Heart right ventricle (tissue), 16 donors: ENCODE measurements around the gene LHX3. TPM values are rescaled to one million over a fixed set of nuclear protein-coding genes. Genes with fewer than 3 reads are reported as not detected.

Experiments used
- ATAC-seq, 8 donors: fragments of 200-7000 bp; cut with Tn5 transposase; one replicate each; pipeline ENCODE4 v1.9.1; 2020; ENCODE audit warnings: mild to moderate bottlenecking in 8 of 8, moderate library complexity in 8 of 8, moderate number of reproducible peaks in 1 of 8
- DNase-seq, 2 donors: peaks; one replicate each; pipeline ENCODE4 v3.0.0-alpha.2; 2020
- H3K27ac ChIP-seq, 10 donors: fragments of 200-600 bp; sonication (generic) in 2 of 10; one replicate each; pipeline versions ENCODE4 v1.5.0 to v1.8.0; 2020 to 2022; ENCODE audit warnings: mild to moderate bottlenecking in 3 of 10
- H3K27me3 ChIP-seq, 7 donors: fragments of 200-600 bp; one replicate each; pipeline ENCODE4 v1.8.0; 2021 to 2022; ENCODE audit warnings: mild to moderate bottlenecking in 2 of 7
- H3K36me3 ChIP-seq, 9 donors: fragments of 200-600 bp; sonication (generic) in 1 of 9; one replicate each; pipeline versions ENCODE4 v1.5.0 to v1.8.0; 2020 to 2022; ENCODE audit warnings: mild to moderate bottlenecking in 2 of 9
- H3K4me1 ChIP-seq, 9 donors: fragments of 200-600 bp; sonication (generic) in 1 of 9; one replicate each; pipeline versions ENCODE4 v1.5.0 to v1.8.0; 2020 to 2022; ENCODE audit warnings: mild to moderate bottlenecking in 4 of 9
- H3K4me3 ChIP-seq, 10 donors: fragments of 200-600 bp; sonication (generic) in 2 of 10; one replicate each; pipeline versions ENCODE4 v1.5.0 to v1.8.0; 2020 to 2022; ENCODE audit warnings: mild to moderate bottlenecking in 7 of 10, moderate library complexity in 2 of 10
- H3K9me3 ChIP-seq, 11 donors: fragments of 200-600 bp in 10 of 11; sonication (generic) in 2 of 11; one replicate each; pipeline versions ENCODE4 v1.5.0 to v1.8.0; 2013 to 2022; ENCODE audit warnings: mild to moderate bottlenecking in 2 of 11, control low read depth in 1 of 11, moderate library complexity in 1 of 11
- WGBS, 2 donors: extraction: QIAGEN DNeasy Blood & Tissue Kit; methylation state at CpG; one replicate each; pipeline ENCODE4 v1.1.7; 2013; ENCODE audit warnings: inconsistent platforms in 1 of 2; 5-methylcytosine and 5-hydroxymethylcytosine counted together
- intact Hi-C, 10 donors: fragments of 100-400 bp; cut with DNase I; formaldehyde crosslinking; loops; one replicate each; pipeline versions ENCODE4 v1.11.1 to v1.14.2; 2022
- polyA plus RNA-seq, 2 donors: library from polyadenylated mRNA; stranded (reverse); fragments of 200-250 nt; gene quantifications; one replicate each; pipeline ENCODE4 v1.2.3, GENCODE V29; 2013
- total RNA-seq, 10 donors: library from RNA; stranded (reverse); fragmentation: NEBNext Ultra II Directional in 3 of 10; extraction: Animal tissue kit (Norgen Biotek cat#: 25700) in 3 of 10; gene quantifications; one replicate each; pipeline versions ENCODE4 v1.2.1 to v1.2.4, GENCODE V29; 2021 to 2023
- TF ChIP-seq, protein P1 (sequence below), 9 donors: fragments of 200-600 bp; sonication (generic) in 2 of 9; IDR thresholded peaks; one replicate each; pipeline versions ENCODE4 v1.5.0 to v1.8.0; 2021 to 2022; ENCODE audit warnings: antibody characterized with exemption in 9 of 9, mild to moderate bottlenecking in 5 of 9, moderate library complexity in 1 of 9
- donor health status: Arrhythmogenic right ventricular cardiomyopathy.
- donor health status: ischemic (EF 13 %, LVEDD 7.1; RV severe dilation, severe dysfunction).
- donor health status: healthy with polysubstance abuse.
- donor health status: DM: no; HTN: yes; CAD: no.
- donor health status: DM: no; HTN: no; CAD: no.
- donor health status: ischemic (EF 25% LVEDD 6.9; RV normal size, moderate dysfunction).
- donor health status: ischemic (EF 25% LVEDD 5.7; RV mildly dilated, moderate dysfunction).
- donor health status: healthy.
- donor health status: DM: yes; HTN: yes; CAD: no.
- donor health status: Ischemic cardiomyopathy.
- donor health status: ischemic (EF 35%, LVEDD 5.7; RV mildly dilated, moderate dysfunction).
- donor health status: nonischemic (EF 11% LVEDD 7.7; RV severe dilation, severe dysfunction).
- donor health status: DM: yes; HTN: yes; CAD: no.
- donor health status: PGD.
- donor health status: ischemic (EF 29% LVEDD 5.4; RV normal size, mild dysfunction).
- donor health status: nonischemic (EF 23%, LVEDD 6.1; RV moderate dilation, normal function).

The LHX3 gene
- total and polyA plus RNA-seq, 12 donors = not detected

DNA sequence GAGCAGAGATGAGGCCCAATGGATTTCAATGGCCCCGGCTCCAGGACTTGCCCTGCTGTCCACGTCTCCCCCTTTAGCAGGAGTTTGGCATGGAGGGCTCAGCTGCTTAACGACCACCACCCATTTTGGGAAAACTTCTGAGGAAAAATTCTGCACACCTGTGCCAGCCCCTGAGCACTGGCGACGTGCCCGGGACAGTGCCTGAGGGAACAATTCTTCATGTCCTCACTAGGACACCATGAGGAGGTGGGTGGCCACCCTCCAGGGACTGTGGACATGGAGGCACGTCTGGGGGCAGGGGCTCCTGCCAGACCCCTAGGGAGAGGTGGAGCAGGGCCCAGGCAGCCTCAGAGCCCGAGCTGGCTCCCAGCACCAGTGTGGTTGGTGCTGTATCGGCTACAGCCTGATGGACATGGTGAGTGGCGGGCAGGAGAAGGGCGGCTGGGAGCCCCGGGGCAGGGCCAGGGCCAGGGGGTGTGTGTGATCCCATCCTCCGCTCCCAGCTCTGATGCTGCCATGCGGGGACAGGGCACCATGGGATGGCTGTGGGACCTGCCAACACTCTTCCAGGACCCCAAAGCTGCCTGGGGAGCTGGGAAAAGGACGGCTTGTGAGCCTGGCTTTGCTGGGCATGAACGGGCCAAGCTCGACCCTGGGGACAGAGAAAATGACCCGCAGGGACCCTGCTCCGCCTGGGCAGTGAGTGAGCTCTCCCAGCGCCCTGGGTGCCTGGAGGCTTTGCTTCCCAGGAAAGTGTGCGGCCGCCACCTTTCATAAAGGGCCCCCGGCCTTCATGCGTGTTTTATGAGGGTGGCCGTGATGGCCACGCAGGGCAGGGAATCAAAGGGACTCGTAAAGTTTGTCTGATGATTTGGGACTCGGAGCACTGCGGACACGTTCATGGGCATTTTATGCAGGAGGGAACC, 44.3 kb upstream of the LHX3 start:
- intact Hi-C loops = loop anchor here in 1 of 10 donors (10.0 kb wide), 1 partner anchor 264 kb away; no protein-coding TSS in a partner anchor
- Histone ChIP-seq H3K4me3 (no peak overlapping the region), H3K9me3 (no peaks in the 10 kb centered on the region), H3K4me1 (peaks cover 5 to 16% (median 12%) of the 10 kb centered on the region in 9 donors), H3K27ac (no peak overlapping the region), H3K36me3 (no peaks in the 10 kb centered on the region), H3K27me3 (peaks cover 0 to 3% (median 0%) of the 10 kb centered on the region in 7 donors)
- TF ChIP-seq, protein P1, sequence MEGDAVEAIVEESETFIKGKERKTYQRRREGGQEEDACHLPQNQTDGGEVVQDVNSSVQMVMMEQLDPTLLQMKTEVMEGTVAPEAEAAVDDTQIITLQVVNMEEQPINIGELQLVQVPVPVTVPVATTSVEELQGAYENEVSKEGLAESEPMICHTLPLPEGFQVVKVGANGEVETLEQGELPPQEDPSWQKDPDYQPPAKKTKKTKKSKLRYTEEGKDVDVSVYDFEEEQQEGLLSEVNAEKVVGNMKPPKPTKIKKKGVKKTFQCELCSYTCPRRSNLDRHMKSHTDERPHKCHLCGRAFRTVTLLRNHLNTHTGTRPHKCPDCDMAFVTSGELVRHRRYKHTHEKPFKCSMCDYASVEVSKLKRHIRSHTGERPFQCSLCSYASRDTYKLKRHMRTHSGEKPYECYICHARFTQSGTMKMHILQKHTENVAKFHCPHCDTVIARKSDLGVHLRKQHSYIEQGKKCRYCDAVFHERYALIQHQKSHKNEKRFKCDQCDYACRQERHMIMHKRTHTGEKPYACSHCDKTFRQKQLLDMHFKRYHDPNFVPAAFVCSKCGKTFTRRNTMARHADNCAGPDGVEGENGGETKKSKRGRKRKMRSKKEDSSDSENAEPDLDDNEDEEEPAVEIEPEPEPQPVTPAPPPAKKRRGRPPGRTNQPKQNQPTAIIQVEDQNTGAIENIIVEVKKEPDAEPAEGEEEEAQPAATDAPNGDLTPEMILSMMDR (IDR thresholded peaks at IDR 0.05) = no peak
- DNase-seq = no peak
- WGBS, 2 donors = 82 to 85% methylated on average over 30 of the region's 30 CpGs
- no peak for ATAC-seq

DNA sequence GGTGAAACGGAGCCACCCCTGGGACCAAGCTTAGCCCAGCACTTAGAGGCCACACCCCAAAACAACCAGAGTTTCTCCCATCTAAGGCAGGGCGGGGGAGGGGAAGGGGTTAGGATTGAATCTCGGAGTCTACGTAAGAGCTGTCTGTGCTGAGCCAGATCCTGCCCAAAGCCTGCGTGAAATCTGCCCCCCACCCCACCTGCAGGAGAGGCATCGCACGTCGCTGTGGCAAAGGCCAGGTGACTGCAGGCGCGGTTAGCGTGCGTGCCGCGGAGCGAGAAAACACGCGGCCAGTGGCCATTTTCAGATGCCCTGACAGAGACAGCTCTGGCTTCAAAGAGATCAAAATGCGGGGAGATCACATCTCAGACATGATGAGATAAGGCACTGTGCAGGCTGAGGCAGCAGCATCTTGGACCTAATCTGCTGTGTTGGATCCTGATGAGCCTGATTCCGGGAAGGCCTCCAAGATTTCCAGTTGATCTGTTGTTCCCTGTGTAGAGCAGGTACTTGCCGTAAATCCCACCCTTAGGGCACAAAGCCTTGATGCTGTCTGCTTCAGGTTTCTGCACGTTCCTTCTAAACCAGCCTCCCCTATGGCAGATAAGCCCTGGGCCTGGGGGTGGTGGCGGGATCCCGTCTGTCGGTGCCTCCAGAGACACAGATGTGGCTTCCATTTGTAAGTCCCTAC, 43.2 kb upstream of the LHX3 start:
- DNase-seq (peak in 1 of 2 donors; percentile 9), ATAC-seq (no peak)
- H3K36me3 ChIP-seq = no peaks in the 10 kb centered on the region
- H3K4me1 ChIP-seq = peaks cover 5 to 27% (median 21%) of the 10 kb centered on the region in 9 donors
- no peak overlapping the region for H3K27ac ChIP-seq
- no peak overlapping the region for H3K4me3 ChIP-seq
- no peaks in the 10 kb centered on the region for H3K27me3 ChIP-seq
- H3K9me3 ChIP-seq = no peaks in the 10 kb centered on the region
- intact Hi-C loops = loop anchor here in 1 of 10 donors (10.0 kb wide), 1 partner anchor 263 kb away; no protein-coding TSS in a partner anchor
- WGBS, 2 donors = 77 to 79% methylated on average over 24 of the region's 24 CpGs
- TF ChIP-seq, protein P1 (IDR thresholded peaks at IDR 0.05) = no peak

DNA sequence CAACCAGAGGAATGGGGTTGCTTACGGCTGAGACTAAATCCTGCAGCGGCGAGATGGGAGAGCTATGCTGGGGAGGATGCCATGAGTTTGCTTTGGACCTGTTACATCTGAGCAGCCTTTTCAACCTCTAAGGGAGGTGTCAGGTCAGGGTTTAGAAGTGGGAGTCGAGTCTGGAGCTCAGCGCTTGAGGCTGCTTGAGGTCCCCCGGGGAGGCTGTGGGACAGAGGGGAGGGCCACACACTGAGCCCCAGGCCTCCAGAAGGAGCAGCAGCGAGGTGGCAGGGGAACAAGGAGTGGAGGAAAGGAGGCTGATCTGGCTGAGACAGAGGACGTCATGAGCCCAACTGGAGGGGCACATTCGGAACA, 42.6 kb upstream of the LHX3 start:
- H3K27me3 ChIP-seq = no peaks in the 10 kb centered on the region
- intact Hi-C loops = loop anchor here in 1 of 10 donors (10.0 kb wide), 1 partner anchor 263 kb away; no protein-coding TSS in a partner anchor
- H3K27ac ChIP-seq = no peak overlapping the region
- H3K36me3 ChIP-seq = no peaks in the 10 kb centered on the region
- H3K9me3 ChIP-seq = no peaks in the 10 kb centered on the region
- DNase-seq (no peak), ATAC-seq (no peak)
- H3K4me1 ChIP-seq = peaks cover 5 to 32% (median 24%) of the 10 kb centered on the region in 9 donors
- TF ChIP-seq, protein P1 (IDR thresholded peaks at IDR 0.05) = no peak
- no peak overlapping the region for H3K4me3 ChIP-seq
- WGBS, 2 donors = 46 to 65% methylated on average over 8 to 9 of the region's 9 CpGs

DNA sequence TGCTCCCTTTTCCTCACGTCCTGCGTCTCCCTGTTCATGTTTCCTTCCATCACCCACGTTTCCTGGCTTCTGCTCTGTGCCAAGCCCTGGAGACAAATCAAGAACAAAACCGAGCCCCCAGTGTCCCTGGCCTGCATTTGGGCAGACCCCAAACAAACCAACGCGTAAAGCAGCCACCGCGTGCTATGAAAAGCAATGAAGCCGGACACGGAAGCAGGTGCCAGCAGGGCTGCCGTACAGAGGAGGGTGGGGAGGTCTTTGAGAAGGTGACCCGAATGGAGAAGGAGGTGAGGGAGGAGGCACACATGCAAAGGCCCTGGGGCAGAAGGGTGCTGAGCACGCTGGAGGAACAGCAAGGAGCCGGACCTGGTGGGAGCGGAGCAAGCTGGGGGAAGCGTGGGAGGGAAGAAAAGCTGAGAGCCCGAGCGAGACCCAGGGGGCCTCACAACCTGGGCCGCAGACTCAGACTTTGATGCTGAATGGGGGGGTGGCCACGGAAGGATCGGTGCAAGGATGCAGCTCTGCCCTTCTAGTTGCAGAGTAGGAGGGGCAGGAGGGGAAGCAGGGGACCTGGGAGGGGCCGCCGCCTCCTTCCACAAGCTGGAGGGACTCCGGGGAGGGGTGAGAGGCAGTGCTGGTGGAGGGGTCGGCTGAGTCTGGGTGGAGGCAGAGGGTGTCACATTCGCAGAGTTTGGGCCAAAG, 42.1 kb upstream of the LHX3 start:
- peak in 1 of 2 donors; percentile 10 for DNase-seq
- WGBS, 2 donors = 65 to 66% methylated on average over 26 of the region's 26 CpGs

More for the DNA sequence above, 42.1 kb upstream of the LHX3 start:
- no peaks in the 10 kb centered on the region for H3K36me3 ChIP-seq
- H3K4me1 ChIP-seq = peaks cover 5 to 37% (median 24%) of the 10 kb centered on the region in 9 donors
- ATAC-seq = no peak
- TF ChIP-seq, protein P1 (IDR thresholded peaks at IDR 0.05) = no peak
- no peak overlapping the region for H3K4me3 ChIP-seq
- intact Hi-C loops = loop anchor here in 1 of 10 donors (10.0 kb wide), 1 partner anchor 262 kb away; no protein-coding TSS in a partner anchor
- H3K9me3 ChIP-seq = no peaks in the 10 kb centered on the region
- no peaks in the 10 kb centered on the region for H3K27me3 ChIP-seq
- H3K27ac ChIP-seq = no peak overlapping the region
